Hematopoietic multipotent progenitor cell treated with erythropoietin and hydrocortisone succinate and interleukin-3 and kit ligand, for 6 days (in vitro differentiated cells): ENCODE data around the gene RAB26.

Source experiments
- DNase-seq: peaks from one replicate; pipeline ENCODE4 v3.0.0-alpha.2; 2015

RAB26 gene

DNA sequence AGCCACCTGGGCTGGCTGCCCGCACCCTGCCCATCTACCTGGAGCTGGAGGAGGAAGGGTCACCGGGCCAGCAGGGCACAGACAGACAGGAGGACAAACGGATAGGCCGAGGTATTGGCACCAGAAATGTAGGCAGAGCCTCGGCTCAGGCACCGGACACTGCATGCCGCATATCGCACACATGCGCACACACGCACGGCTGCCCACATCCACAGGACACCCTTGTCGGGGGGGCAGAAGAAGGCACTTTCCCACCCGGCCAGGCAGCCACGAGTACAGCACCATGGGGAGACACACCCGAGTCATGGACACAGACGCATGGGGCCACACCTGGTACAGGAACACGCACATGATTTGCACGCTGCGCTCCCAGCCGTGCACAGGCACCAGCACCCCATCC, 33.5 kb downstream of the RAB26 start:
- DNase-seq: no peak

DNA sequence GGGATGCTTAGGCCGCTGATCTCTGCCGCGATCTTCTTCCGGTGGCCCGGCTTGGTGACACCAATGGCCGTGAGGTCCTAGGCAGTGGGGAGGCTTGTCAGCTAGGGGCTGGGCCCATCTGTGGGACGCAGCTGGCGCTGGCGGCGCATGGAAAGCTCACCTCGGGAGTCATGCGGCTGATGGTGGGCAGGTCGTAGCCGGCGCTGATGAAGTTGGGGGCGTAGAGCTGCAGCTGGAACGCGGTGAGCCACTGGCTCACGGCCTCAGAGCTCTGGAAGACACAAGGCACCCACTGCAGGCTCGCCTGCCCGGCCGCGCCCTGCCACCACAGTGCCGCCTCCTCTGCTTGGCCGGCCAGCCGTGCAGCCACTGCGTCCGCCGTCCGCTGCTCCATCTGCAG, 35.2 kb downstream of the RAB26 start:
- no peak for DNase-seq

DNA sequence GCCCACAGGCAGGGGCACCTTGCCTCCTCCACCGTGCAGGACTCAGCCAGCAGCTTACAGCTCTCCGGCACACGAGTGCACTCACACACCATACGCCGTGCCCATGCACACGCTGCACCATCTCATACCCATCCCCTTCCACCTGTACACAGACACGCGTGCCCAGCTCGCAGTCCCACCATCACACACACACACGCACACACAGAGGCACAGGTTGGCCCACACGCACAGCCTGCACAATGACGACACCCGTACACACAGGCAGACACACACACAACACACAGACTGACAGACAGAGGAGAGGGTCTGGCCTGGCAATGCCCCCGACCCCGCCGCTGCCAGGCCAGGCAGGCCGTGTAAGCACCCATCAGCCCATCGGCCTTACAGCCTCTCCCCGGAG, 35.9 kb downstream of the RAB26 start:
- DNase-seq: no peak

DNA sequence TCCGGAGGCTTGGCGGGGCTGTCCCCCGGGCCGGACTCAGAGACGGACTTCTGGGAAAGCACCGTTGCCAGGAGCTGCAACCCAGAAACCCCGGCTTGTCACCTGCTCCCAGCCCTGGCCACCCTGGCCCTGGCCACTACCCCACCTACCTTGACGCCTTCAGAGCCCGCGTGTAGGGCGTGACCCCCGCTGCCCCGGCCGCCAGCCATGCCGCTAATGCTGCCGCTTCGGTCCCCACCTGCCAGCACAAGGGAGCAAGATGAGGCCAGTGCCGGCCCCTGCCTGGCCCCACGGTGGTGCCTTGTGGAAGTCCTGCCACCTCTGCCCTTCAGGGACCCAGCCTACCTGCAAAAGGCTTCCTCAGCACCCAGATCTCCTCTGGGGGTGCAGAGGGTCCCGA, 36.5 kb downstream of the RAB26 start:
- DNase-seq: no peak

DNA sequence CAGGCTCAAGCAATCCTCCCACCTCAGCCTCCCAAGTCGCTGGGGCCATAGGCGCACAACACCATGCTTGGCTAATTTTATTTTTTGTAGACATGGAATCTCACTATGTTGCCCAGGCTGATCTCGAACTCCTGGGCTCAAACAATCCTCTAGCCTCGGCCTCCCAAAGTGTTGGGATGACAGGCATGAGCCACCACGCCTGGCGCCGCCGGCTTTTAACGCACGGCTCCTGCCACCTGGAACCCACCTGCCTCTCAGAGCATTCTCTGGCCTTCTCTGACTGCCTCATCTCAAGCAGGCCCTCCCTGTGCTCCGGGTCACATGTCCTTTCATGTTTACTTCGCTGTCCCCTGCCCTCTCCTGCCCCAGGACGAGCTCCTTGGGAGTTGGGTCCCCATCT, 37.6 kb downstream of the RAB26 start:
- no peak for DNase-seq

DNA sequence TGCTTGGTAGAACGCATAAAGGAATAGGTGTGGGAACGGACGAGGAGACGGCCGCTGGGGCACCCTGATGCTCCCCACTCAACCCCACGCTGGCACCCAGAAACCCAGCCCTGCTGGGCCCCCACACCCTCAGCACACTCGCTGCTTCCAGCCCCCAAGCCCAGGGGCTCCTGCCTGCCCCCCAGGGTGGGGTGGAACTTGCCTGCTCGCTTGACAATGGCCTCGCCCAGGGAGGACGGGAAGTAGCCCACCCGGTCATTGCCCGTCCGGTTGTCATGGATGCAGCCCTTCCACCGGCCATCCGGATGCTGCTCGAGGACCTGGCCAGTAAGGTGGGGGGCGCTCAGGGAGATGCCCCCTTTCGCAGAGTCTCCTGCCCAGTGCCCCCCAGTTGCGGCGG, 38.1 kb downstream of the RAB26 start:
- DNase-seq: no peak

DNA sequence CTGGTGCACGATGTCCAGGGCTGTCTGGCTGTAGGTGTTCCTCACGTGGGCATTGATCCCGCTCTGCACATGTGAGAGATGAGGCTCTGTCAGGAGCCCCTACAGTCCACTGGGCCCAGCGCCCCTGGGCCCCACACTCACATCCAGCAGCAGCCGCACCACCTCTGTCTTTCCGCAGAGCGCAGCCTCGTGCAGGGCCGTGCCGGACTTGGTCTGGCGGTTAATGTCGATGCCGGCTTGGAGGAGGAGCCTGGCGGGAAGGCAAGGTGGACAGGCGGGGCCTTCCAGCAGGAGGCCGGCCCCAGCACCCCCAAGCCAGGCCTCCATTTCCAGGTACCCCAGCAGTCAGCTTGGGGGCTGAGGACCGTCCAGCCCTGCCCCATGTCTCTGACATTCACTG, 38.8 kb downstream of the RAB26 start:
- DNase-seq: no peak

DNA sequence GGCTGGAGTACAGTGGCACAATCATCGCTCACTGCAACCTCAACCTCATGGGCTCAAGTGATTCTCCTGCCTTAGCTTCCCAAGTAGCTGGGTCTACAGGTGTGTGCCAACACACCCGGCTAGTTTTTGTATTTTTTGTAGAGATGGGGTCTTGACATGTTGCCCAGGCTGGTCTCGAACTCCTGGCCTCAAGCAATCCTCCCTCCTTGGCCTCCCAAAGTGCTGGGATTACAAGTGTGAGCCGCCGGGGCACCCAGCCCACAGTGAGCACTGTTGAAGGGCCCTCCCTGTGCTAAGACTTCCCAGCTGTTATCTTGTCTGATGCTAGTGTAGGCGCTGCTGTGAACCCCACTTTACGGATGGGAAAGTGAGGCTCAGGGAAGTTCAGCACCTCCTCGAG, 40.0 kb downstream of the RAB26 start:
- no peak for DNase-seq

DNA sequence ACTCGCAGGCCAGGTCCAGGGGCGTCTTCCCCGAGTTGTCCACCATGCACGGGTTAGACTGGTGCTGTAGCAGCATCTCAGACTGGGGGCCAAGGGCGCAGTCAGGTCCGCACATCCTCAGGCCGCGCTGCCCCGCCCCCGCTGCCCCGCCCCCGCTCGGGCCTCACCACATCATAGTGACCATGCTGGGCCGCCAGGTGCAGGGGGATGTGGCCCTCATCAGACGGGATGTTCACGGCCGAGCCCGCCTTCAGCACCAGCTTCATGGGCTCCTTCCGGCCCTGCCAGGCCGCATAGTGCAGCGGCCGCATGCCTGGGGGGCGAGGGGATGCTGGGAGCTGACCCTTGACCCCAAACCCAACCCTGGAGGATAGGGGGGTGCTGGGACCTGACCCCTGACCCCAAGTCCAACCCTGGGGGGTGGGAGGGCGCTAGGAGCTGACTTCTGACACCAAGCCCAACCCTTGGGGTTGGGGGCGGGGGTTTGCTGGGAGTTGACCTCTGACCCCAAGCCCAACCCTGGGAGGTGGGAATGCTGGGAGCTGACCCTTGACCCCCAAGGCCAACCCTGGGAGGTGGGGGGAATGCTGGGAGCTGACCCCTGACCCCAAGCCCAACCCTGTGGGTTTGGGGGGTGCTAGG, 40.9 kb downstream of the RAB26 start:
- no peak for DNase-seq

DNA sequence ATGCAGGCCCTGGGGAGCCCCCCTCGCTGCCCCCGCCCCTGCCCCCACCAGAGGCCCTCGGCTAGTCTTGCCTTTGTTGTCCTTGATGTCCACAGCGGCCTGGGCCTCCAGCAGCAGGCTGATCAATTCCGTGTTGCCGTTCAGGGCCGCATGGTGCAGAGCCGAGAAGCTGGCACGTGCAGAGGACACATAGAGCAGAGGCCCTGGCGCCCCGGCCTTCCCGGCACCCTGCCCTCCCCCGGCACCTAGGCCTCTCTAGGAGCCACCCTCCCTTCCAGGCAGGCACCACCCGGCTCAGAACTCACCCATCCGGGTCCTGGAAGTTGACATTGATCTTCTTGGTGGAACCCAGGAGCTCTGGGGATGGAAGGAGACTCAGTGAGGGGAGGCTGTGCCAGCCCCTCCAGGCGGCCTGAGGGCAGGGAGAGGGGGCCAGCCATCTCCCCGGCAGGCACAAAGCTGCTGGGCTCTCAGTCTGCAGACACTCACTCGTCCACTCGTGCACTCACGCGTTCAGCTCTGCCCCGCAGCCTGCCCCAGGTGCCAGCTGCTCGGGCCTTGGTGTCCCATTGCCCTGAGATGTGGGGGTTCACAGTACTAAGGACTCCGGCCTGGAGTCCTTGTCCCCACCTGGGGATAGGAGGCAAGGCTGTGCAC, 41.7 kb downstream of the RAB26 start:
- no peak for DNase-seq

DNA sequence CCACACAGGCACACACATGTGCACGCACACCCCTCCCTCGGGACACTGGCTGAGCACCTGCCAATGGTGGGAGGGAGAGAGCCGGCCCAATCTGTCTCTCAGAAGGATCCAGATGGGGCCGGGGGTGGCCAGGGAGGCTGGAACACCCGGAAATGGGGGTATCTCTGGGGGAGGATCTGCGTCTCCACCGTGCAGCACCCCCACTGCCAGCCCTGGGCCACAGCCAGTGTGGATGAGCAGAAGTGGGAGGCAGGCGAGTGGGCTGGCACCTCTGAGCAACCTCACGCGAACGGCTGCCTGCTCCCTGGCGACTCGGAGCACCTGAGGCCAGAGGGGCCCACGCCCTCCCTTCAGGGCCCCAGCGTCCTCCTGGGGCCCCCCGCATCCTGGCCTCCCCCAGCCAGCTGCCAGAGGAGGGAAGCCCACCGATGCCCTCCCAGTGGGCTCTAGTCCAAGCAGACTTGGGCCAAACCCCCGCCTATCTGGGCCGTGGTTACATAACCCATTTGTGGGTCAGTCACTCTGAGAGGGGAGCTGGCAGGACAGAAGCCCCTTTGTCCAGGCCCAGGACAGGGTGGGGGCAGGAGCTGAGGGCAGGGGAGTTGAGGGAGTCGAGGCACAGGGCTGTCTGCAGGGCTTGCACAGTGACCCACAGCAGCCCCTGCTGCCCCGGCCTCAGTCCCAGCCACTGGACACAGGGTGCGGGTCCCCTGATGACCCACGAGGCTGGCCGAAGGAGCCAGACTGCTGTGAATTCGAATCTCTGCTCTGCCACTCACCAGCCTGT, 42.4 kb downstream of the RAB26 start:
- DNase-seq: no peak

DNA sequence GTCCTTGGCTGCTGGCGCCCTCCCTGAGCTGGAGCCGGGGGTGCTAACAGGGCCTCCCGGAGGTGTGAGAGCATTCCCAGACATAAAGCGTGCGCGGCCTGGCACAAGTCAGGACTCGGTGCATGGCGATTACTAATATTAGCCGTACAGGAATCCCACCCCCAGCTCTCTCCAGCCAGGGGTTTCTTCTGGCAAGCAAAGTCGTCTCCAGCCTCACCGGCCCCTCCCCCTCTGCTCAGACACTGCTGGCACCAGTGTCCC, 43.0 kb downstream of the RAB26 start:
- DNase-seq: no peak

DNA sequence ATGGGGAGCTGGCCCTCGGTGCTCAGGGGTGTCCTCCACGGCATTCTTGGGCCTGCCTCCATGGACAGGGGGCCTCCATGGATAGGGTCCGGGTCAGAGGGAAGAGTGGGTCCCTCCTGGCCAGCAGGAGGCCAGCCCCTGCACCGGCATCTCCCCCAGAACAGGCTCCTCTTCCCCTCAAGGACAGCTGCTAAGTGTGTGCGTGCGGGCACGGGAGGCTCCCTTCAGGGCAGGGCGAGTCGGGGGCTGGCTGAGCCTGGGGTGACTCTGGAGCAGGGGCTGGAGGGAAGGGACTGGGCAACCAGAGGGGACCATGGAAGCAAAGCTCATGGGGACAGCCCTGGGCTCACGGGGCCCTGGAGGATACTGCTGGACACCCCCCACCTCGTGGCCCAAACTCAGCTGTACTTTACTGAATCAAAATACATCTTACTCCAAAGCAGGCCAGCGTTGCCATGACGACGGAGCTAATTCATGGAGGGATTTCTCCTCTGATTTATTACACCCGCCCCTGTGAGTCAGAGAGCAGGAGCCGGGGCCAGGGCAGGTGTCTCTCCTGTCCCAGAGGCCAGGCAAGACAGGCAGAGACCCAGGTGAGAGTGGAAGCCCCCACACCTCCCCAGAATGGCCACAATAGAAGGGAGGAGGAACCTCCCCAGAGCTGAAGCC, 45.9 kb downstream of the RAB26 start:
- peak; percentile 65 for DNase-seq

DNA sequence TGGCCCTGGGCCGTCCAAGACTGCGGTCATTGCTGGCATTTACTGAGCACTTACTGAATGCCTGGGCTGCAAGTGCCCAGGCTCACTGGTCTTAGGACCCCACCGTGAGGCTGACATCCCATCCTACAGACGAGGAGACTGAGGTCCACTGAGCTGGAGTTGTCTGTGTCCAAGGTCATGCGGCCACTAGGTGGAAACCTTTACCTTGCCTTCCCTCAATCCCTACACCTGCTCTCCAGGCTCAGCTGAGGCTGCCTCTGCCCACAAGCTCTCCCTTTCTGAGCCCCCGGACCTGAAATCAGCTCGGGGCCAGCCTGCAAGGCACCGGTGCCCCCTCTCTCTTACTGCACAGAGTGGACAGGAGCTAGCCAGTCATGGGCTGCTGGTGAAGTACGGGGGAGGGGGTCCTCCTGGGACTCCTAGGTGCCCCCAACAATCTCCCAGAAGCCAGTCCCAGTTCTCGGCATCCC, 46.5 kb downstream of the RAB26 start:
- peak; percentile 79 for DNase-seq

DNA sequence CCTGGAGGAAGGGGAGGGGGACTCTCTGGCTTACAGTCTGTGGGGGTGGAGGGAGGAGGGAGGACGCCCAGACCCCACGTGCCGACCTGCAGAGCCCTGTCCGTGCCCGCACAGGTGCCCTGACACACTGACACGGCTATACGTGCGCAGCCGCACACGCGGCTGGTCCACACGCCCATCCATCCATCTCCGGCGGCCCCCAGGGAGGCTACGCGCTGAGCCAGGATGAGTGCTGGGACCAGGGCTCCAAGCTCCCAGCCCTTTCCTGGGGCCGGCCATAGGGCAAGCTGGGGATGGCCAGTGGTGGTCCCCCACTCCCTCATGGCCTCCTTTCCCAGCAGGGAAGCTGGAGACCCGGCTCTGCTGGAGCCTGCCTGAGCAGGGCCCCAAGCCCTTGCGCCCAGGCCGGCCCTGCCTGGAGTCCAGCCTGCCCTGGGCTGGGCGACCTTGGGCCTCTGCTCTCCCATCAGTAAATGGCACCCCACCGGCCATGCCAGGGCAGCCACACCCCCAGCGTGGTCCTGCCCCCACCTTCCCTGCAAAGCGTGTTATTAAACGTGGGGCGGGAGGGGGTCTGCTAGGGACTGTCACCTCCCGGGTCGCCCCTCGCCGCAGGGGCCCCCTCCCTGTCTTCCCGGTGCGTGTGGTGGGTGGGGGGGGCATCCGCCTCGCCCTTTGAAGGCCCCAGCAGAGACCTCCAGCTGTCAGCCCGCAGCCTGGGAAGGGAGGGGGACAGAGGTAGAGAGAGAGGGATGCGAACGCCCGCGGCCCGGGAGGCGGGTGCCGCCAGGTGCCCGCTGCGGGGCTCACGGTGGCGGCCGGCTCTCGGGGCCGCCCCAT, 47.1 kb downstream of the RAB26 start:
- DNase-seq: no peak

DNA sequence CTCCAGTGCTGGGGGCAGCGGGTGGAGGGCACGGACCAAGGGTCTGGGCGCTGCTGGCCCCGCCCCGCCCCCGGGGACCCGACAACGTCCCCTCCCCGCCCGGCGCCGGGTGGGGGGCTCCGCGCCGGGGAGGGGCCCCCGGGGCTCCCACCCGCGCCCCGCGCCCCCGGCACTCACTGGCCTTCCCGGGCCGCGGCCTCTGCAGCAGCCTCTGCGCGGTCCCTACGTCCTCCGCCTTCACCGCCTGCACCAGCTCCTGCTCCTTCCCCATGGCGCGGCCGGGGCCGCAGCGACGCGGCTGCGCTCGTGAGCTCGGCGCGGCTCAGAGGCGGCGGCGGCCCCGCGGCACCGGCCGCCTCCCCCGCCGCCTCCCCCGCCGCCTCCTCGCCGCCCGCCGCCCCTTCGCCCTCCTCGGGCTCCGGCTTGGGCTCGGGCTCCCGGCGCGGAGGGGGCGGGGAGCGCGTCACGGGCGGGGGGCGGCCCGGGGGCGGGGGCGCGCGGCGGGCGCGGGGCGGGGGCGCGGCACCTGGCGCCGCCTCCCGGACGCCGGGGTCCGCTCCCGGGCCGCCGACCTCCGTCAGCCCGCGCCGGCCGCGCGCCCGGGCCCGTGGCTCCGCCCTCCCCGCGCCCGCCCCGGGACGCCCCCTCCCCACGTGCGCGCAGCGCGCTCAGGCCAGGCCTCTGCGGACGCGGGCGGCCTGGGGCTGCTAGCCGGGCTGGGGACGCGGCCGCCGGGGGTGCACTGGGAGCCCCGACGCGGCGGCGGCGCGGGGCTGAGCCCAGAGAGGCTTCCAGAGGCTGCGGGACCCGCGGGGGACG, 47.9 kb downstream of the RAB26 start, which contains the start of gene CASKIN1:
Gene CASKIN1 (minus strand): TSS at position 444 of the 819 bp plus-strand sequence. CDS start 173 bp downstream, at position 271.
- DNase-seq: peak; percentile 55

DNA sequence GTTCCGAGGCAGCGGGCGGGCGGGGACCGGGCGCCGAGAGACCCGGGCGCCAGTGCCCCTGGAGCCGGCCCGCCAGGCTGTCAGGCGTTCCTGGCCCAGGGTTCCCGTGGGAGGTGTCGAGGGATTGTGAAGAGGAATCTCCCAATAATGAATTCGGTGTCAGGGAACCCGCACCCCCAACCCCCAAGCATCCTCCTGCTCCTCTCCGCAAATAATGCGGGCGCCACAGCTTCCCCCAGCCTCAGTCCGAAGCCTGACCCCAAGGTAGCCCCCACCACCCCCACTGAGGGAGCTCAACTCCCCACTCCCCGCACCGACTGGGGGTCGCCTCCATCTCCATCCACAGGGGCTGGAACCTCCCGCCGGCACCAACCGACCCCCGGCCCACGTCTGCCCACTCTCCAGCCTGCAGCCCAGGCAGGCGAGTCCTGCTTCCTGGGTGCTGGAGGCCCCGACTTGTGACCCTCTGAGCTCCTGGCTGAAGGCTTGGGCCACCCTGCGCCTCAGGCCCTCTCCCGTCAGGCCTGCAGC, 48.6 kb downstream of the RAB26 start:
- no peak for DNase-seq

DNA sequence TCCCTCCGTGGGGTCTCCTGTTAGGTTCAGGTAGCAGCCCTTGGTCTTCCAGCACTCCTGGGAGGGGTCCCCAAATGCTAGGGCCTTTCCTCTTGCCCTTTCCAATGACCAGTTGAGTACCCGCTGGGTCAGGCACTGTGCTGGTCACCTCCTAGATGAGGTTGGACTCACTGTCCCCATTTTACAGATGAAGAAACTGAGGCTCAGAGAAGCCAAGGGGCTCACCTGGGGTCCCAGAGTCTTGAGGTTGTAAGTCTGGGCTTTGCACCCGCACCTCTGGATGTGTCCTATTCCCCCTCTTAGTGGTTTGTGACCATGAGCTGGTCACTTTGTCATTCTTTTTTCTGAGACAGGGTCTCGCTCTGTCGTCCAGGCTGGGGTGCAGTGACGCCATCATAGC, 49.3 kb downstream of the RAB26 start:
- DNase-seq: no peak

DNA sequence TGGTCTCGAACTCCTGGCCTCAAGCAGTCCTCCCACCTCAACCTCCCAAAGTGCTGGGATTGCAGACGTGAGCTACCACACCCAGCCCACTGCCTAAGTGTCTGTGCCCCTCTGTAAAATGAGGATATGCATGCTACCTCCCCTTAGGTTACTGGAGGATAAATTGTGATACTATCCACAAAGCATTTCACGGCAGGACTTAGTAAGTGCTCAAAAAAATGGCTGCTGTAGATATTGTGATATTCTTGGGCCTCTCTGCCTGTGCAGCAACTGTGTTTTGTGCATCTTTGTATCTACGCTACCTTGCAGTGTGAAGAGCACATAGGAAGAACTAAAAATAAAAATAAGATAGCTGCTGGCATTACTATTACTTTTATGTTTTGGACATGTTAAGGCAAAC, 49.9 kb downstream of the RAB26 start:
- DNase-seq: no peak

DNA sequence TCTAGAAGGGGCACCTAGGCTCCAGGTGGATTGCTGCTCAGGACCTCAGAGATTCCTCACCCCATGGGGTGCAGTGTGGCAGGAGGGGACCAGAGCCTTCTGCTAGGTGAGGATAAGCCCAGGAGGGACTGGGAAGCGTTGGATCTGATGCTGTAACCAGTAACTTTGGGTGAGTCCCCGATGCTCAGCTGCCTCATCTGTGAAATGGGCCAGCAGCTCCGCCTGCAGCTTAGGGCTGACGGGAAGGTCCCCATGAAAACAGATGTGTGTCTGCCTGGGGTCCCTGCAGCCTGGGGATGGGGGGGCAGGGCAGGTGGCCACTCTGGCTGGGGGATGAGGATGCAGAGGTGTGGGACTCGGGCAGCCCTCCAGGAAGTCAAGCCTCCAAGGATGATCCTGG, 50.7 kb downstream of the RAB26 start:
- no peak for DNase-seq

DNA sequence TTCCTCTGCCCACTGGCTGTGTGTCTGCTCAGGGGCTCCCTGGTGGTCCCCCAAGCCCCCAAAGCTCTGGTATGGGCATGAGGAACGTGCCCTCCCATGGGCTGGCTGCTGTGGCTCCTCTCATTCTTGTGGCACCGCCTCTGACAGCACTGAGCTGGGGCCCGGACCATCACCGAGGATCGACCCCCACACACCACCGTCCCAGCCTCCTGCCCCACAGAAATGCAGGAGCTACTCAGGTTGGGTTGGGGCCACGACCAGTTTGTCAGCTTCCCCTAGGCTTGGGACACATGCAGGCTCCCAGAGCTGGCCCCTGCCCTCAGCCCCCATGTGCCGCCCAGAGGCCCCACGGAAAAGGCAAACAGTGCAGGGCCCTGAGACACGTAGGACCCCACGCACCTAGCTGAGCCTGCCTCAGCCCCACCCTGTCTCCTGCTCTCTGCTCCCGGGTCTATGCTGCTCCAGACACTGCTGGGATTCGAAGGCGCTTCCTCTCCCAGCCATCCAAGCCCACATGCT, 51.3 kb downstream of the RAB26 start:
- DNase-seq: no peak
